ENCODE data around the gene CRLF2.

CRLF2 gene

DNA sequence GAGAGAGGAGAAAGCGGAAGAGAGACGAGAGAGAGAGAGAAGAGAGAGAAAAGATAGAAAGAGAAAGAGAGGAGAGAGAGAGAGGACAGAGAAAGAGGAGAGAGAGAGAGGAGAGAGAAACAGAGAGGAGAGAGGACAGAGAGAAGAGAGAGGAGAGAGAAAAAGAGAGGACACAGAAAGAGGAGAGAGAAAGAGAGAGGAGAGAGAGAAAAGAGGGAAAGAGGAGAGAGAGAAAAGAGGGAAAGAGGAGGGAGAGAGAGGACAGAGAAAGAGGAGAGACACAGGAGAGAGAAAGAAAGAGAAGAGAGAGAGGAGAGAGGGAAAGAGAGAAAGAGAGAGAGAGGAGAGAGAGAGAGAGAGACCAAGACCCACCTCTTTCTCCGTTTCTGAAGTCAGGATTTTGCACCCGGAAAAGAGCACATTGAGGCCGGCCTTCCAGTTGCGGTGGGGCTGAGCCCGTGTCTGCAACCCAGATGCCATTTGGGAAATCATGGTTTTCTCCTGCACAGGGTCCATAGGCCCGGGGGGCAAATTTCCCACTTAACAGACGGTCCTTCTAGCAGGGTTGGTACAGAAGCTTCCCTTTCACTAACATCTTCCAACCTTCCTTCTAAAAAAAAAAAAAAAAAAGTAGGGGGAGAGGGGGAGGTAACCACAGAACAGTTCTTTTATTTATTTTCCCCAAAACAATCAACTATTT, 60.9 kb downstream of the CRLF2 start:
- no peak for DNase-seq
- in situ Hi-C loops (cut with HindIII; ENCODE audit: low pct_ligation_motif_present, low pct_unique_long_range_greater_than_20kb, low sequenced_read_pairs), result no loop called here

DNA sequence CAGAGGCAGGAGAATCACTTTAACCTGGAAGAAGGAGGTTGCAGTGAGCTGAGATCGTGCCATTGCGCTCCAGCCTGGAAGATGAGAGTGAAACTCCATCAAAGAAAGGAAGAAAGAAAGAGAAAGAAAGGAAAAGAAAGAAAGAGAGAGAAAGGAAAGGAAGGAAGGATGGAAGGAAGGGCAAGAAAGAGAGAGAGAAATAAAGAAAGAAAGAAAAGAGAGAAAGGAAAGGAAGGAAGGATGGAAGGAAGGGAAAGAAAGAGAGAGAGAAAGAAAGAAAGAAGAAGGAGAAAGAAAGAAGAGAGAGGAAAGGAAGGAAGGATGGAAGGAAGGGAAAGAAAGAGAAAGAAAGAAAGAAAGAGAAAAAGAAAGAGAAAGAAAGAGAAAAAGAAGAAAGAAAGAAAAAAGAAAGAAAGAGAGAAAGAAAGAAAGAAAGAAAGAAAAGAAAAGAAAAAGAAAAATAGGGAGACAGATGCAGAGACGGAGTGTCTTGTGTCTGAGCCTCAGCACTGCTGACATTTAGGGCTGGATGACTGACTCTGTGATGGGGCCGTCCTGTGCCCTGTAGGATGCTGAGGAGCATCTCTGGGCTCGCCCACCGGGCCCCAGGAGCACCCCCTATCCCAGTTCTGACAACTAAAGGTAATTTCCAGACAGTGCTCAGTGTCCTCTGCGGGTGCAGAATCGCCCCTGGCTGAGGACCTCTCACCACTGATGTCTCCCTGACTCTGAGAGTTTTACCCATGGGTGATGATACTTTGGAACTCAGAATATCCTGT, 61.7 kb downstream of the CRLF2 start:
- in situ Hi-C loops (cut with HindIII; ENCODE audit: low pct_ligation_motif_present, low pct_unique_long_range_greater_than_20kb, low sequenced_read_pairs), result no loop called here
- no peak for DNase-seq

GRCh38 chrX:1147611-1148515, 64.6 kb downstream of the CRLF2 start:
- no peak for DNase-seq
- in situ Hi-C loops (cut with HindIII; ENCODE audit: low pct_ligation_motif_present, low pct_unique_long_range_greater_than_20kb, low sequenced_read_pairs), result no loop called here

DNA sequence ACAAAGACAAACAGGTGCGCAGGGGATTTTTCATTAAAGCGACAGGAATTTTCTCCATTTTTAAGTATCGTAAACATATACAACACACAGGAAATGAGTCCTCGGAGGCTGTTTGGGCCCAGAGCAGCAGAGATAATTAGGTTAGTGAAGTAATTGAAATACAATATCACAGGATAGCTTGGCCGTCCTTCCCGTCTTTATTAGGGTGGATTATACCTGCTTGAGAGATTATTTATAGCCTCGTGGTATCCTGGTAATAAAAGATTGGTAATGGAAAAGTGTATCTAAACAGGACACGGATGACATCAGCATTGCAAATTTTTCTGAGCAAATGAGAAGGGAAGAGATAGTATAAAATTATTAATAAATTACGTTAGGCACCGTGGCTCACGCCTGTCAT, 68.2 kb downstream of the CRLF2 start:
- in situ Hi-C loops (cut with HindIII; ENCODE audit: low pct_ligation_motif_present, low pct_unique_long_range_greater_than_20kb, low sequenced_read_pairs), result no loop called here
- DNase-seq, result no peak
